HepG2 (cell line): ENCODE results near the gene PCBD1.

Experiments used
- JUNB ChIP-seq: sonication (generic); formaldehyde crosslinking; IDR thresholded peaks from 2 replicates; pipeline ENCODE4 v1.8.0; 2022; ENCODE audit warnings: missing genetic modification reagents, mild to moderate bottlenecking, borderline replicate concordance
- POLR2AphosphoS2 ChIP-seq: IDR thresholded peaks from 2 replicates; pipeline ENCODE4 v1.6.1; 2011; ENCODE audit warnings: low read depth, low read length, improper control_type of control experiment
- POLR2AphosphoS5 ChIP-seq: IDR thresholded peaks from 2 replicates; pipeline ENCODE4 v1.6.1; 2012; ENCODE audit warnings: low read depth, low read length
- SMC3 ChIP-seq: IDR thresholded peaks from 2 replicates; pipeline ENCODE4 v1.6.1; 2011; ENCODE audit warnings: low read length, improper control_type of control experiment
- ZBTB4 ChIP-seq: sonication (generic); formaldehyde crosslinking; IDR thresholded peaks from 2 replicates; pipeline ENCODE4 v1.4.0; 2020; ENCODE audit warnings: missing genetic modification reagents, mild to moderate bottlenecking, borderline replicate concordance
- ZNF274 ChIP-seq: sonication (generic); formaldehyde crosslinking; IDR thresholded peaks from 2 replicates; pipeline ENCODE4 v1.5.1; 2020; ENCODE audit warnings: mild to moderate bottlenecking, missing genetic modification reagents
- TF ChIP-seq, protein P1 (sequence below): sonication (generic); formaldehyde crosslinking; IDR thresholded peaks from 2 replicates; pipeline ENCODE4 v1.5.0; 2020; ENCODE audit warnings: mild to moderate bottlenecking, missing genetic modification reagents, moderate library complexity
- TF ChIP-seq, protein P2 (sequence below): sonication (generic); formaldehyde crosslinking; IDR thresholded peaks from 2 replicates; pipeline ENCODE4 v1.5.1; 2020; ENCODE audit warnings: missing genetic modification reagents, mild to moderate bottlenecking, borderline replicate concordance

GRCh38 chr10:70836319-70836718 lies 52.0 kb downstream of the PCBD1 start:
- TF ChIP-seq POLR2AphosphoS5 (no peak), JUNB (CRISPR knock-in tag) (no peak), ZNF274 (CRISPR knock-in tag) (no peak), POLR2AphosphoS2 (no peak), SMC3 (no peak), ZBTB4 (CRISPR knock-in tag) (no peak)
- TF ChIP-seq, protein P1, sequence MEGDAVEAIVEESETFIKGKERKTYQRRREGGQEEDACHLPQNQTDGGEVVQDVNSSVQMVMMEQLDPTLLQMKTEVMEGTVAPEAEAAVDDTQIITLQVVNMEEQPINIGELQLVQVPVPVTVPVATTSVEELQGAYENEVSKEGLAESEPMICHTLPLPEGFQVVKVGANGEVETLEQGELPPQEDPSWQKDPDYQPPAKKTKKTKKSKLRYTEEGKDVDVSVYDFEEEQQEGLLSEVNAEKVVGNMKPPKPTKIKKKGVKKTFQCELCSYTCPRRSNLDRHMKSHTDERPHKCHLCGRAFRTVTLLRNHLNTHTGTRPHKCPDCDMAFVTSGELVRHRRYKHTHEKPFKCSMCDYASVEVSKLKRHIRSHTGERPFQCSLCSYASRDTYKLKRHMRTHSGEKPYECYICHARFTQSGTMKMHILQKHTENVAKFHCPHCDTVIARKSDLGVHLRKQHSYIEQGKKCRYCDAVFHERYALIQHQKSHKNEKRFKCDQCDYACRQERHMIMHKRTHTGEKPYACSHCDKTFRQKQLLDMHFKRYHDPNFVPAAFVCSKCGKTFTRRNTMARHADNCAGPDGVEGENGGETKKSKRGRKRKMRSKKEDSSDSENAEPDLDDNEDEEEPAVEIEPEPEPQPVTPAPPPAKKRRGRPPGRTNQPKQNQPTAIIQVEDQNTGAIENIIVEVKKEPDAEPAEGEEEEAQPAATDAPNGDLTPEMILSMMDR: no peak
- TF ChIP-seq, protein P2, sequence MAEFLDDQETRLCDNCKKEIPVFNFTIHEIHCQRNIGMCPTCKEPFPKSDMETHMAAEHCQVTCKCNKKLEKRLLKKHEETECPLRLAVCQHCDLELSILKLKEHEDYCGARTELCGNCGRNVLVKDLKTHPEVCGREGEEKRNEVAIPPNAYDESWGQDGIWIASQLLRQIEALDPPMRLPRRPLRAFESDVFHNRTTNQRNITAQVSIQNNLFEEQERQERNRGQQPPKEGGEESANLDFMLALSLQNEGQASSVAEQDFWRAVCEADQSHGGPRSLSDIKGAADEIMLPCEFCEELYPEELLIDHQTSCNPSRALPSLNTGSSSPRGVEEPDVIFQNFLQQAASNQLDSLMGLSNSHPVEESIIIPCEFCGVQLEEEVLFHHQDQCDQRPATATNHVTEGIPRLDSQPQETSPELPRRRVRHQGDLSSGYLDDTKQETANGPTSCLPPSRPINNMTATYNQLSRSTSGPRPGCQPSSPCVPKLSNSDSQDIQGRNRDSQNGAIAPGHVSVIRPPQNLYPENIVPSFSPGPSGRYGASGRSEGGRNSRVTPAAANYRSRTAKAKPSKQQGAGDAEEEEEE (CRISPR knock-in tag): no peak
